Measurements from ENCODE around the gene RERGL.
"Not testable (repeated sequence)": the region's sequence is repeated elsewhere in the genome, so short reads cannot be mapped to it uniquely, and the experiment has no call there.

Gene RERGL, protein sequence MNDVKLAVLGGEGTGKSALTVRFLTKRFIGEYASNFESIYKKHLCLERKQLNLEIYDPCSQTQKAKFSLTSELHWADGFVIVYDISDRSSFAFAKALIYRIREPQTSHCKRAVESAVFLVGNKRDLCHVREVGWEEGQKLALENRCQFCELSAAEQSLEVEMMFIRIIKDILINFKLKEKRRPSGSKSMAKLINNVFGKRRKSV

DNA sequence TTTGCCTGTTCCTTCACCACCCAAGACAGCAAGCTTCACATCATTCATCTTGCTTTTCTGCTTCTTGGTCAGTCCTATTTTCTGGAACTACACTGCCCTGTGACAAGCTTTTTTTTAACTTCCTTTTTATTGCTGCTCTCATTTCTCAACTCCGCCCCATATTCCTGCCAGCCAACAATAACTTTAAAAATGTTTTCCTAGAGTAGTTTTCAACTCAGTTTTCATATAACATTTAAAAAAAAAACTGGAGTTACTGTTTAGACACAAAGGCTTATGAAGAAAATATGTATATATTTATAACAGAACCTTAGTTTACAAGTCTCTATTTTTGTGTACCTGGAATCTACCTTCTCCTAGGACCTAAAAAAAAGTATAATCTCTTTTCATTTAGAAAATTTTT lies at the start of gene RERGL:
RERGL (minus strand) TSS at position 101 of the 400 bp plus-strand sequence; CDS start at position 48, 53 bp downstream.
- no peak for DNase-seq (ENCODE audit: low spot score)

DNA sequence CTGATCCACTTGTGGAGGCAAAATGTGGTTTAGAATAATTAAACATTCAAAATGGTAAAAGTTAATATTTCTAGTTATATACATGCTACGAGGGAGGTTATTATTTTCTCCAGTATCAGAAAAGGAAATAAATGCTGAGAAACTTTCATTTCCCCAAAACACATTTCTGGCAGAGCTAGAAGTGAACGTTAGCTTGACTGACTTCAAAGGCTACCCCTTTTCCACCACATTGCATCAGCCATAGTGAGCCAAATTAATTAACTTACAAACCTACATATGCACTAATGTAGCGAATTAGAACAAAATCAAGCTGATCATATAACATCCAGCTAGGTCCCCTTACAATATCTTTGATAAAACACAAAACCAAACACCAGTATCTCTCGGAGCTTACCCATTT lies 49.3 kb upstream of the RERGL start:
- no peak for DNase-seq (ENCODE audit: low spot score)

DNA sequence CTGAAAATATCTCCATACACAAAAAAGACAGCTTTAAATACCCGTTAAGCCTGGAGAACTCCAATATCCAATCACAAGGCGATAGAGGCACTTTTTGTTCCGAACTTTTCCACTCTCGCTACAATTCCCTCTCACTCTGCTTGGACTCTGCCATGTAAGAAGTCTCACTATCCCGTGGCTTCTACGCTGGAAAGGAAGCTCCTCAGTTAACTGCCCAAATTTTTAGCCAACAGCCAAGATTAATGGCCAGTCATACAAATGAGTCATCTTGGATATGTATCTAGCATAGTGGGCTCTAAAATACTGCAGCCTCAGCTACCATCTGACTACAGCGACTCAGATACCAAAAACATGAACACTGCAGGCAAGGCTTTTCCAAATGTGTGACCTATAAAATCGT lies 45.5 kb upstream of the RERGL start:
- DNase-seq (ENCODE audit: low spot score) = no peak

DNA sequence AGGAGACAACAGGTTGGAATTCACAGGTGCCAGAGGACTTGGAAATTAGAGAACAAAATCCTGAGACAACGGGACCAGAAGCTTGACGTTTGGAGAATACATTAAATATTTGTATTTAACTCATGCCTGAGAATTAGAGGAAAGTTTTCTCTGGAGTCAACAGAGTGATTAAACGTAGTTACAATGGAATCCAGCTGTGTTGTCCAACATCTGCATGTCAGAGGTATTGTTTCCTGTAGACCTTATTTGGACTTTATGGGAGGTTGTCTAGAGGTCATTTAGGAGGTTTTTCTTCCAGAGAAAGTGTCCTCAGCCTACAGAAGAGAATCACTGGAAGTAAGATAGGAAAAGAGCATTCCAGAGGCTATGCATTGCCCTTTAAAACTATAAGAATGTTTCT lies 45.1 kb upstream of the RERGL start:
- no peak for DNase-seq (ENCODE audit: low spot score)

DNA sequence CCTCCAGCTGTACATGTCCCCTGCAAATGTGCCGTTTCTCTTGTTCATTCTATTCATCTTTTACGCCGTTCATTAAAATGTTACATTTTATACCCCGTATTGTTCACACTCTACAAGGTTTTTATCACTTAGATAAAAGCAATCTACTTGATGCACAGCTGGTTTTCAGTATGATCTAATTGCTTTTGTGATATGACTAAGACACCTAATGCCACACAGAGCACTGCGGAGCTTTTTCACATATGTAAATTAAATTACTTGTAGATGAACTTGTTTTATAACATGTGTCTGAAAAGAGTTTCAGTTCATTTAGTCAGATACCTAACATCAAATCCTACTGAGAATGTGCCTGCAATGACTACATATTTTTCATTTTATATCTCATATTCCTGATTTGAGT lies 40.9 kb upstream of the RERGL start:
- no peak for DNase-seq (ENCODE audit: low spot score)

DNA sequence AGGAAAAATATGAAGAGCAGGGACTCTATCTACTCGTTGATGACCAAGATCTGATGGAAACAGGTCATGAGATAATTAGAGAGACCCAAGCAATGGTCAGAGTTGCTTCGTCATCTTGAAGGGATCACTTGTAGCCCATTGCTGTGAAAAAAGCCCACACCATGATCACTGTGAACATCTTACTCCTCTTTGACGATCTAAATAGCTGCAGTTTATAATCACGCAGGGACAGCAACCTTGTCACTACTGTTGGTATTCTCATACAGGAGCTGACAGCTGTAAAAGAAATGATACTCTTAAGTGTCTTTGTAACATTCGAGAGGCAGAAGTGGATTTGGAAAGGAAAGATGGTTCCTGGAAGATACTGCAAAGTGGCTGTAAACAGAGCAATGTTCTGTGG lies 33.7 kb upstream of the RERGL start:
- DNase-seq (ENCODE audit: low spot score) = no peak

DNA sequence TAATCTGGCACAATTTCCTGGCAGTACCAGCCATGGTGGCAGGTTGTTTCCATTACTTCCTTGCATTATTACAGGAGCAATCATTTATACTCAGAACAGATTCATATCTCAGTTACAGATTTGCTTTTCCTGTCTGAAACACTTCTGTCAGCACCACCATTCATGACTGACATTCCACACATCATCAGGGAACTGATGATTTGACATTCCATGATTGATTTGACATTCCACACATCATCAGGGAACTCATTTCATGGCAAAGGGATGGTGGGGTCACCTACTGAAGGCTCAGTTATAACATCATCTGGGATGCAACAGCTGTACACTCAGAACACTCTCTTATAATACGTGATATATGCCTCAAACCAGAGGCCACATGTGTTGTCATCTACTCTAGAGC lies 30.9 kb upstream of the RERGL start:
- no peak for DNase-seq (ENCODE audit: low spot score)

DNA sequence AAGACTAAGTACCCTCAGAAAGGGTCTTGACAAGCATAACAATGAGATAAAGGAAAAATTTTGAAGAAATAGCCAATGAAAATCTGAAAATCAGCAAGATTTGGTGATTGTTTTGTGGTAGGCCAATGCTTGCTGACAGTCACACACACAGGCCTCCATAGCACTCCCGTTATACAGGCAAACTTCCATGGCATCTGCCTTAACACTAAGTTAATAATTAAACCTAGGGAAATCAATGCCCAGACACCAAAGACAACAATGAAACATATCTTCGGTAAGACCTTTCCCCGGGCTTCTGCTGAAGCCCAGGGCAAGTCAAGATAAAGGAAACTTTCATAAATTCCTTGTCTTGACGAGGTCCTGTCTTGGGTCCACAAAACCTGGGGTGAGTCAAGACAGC lies 18.6 kb upstream of the RERGL start:
- DNase-seq (ENCODE audit: low spot score) = peak; percentile 23

DNA sequence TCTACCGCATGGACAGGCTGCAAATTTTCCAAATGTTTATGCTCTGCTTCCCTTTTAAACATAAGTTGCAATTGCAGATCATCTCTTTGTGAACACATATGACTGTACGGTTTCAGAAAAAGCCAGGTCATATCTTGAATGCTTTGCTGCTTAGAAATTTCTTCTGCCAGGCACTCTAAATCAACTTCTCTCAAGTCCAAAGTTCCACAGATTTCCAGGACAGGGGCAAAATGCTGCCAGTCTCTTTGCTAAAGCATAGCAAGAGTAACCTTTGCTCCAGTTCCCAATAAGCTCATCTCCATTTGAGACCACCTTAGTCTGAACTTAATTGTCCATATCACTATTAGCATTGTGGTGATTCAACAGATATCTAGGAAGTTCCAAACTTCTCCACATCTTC lies 13.6 kb upstream of the RERGL start:
- DNase-seq (ENCODE audit: low spot score) = no peak

DNA sequence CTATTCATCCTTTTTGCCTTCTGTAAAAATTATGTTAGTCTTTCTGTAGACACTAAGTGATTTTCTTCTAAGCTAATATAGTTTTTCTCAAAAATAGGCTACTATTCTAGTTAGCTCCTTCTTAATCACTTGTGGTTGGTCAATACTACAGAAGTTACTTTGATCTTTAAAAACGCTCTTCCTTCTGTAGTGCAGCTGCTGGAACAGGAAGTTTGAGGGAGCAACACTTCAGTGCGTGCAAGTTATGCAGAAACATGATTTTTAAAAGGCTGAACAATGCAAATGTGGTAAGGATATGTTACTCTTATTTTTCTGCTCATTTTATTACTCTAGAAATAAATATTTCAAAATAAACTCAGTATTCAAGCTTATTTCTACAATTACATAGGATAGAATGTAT lies 11.1 kb upstream of the RERGL start:
- DNase-seq (ENCODE audit: low spot score) = no peak

DNA sequence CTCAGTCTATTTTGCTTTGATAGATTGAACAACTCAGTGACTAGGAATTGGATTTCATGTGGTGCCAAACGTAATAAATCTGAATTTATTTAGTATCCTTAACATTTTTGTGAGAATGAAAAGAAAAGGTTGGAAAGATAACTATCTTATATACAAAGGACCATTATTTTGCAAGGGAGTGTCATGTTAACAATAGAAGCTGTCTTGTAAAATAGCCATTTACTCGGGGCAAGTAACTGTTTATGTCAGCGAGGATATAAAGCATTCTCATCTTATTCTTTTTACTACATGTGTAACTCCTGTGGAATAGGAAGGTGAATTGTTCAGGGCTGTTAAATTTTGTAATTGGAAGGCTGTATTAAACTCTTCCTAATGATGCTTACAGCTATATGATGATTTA lies 5.9 kb downstream of the RERGL start:
- DNase-seq (ENCODE audit: low spot score) = no peak

DNA sequence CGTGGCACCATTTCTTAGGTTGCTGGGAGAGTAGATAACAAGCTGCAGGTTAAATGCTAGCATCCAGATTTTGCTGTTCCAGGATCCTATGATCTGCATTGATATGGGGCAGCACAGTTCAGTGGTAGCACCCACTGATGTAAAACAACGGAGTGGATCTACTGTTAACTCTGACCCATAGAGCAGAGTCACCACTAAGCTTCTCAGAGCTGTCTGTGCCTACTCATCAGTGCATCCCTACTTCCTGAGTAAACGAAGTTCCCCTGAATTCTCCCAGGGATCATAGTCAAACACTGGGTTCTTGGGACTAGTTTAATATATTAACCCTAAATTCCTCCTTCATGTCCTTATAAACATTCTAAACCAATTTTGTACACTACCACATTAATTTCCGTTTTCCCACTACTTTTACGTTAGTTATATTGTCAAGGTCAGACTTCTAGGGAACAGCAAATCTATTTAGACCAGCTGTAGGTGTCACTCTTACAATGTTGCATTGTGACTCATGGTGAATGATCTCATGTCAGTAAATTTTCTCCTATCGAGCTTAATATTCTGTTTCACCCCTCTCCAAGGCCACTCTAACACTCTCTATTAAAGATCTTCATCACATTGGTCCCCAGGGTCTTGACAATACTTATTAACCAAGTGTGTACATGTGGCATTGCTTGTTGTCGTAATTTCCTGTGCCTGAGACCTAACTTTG lies 10.3 kb downstream of the RERGL start:
- DNase-seq (ENCODE audit: low spot score) = no peak

DNA sequence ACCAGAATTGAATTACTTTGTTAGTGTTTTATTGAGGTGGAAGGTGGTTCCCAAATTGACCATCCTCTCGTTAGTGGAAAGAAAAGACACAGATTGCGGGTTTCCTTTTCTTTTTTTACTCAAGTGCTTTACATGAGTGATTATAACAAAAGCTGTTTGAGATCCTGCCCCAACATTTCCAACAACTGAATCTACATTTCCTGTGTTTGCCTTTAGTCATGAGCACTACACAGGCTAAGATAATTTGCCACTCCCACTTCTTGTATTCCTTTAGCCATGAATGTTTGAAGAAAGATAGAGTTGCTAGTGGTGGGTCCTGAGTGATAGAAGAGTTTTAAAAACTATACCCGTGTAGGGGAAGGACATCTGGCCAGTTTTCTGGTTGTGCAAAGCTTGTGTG lies 16.0 kb downstream of the RERGL start:
- no peak for DNase-seq (ENCODE audit: low spot score)

DNA sequence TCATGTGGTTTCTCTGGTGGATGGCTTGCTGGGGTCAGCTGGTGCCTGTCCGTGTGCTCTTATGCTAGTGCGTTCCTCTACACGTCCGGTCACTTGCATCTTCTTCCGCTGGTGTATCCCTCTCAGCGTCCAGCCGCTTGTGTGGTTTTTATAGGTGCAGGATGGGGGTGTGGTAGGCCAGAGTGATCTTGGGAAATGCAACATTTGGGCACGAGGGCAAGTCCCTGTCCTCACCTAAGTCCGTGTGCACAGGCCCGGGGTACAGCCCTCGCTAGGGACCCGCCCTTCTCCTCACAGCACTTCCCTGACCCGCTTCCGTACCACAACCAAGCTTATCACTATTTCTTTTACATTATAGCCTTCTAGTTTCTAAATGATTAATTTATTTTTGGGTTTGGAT lies 17.3 kb downstream of the RERGL start:
- DNase-seq (ENCODE audit: low spot score) = no peak

DNA sequence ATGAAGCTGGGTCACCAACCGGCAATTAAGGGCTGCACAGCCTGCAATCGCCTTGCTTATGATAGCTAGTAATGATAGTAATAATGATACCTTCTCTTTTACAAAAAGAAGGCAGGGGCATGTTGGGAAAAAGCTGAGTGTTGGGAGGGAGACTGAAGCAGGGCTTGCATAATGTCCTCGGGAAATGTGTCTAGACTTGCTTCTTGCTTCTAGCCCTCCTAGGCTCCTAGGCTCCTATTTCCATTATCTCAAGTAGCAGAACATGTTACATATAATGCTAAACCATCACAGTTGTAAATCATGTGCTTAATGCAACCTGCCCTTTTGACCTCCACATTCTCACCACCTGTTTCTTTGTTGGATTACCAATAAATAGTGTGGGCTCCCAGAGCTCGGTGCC lies 18.7 kb downstream of the RERGL start:
- DNase-seq (ENCODE audit: low spot score) = no peak

DNA sequence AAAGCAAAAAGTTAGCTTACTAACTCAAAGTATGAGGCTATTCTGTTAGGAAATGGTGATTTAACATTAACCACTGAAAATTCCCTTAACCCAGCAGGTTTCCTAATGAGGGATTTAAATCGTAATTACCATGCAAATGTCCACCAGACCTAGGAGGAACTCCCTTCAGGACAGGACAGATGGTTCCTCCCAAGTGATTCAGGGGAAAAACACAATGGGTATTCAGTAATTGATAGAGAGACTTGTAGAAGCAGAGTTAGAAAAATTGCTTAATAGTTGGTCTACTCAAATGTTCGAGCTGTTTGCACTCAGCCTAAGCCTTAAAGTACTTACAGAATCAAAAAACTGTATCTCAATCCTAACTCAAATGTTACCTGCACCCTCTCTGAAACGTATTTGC lies 21.6 kb downstream of the RERGL start:
- no peak for DNase-seq (ENCODE audit: low spot score)

DNA sequence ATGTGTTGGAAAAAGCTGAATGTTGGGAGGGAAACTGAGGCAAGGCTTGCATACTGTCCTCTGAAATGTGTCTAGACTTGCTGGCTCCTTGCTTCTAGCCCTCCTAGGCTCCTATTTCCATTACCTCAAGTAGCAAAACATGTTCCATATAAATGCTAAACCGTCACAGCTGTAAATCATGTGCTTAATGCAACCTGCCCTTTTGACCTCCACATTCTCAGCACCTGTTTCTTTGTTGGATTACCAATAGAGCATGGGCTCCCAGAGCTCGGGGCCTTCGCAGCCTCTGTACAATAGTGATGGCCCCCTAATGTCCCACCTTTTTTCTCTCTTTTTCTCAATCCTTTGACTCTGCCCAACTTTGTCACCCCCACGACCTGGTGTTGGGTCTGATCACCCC lies 23.3 kb downstream of the RERGL start:
- no peak for DNase-seq (ENCODE audit: low spot score)

DNA sequence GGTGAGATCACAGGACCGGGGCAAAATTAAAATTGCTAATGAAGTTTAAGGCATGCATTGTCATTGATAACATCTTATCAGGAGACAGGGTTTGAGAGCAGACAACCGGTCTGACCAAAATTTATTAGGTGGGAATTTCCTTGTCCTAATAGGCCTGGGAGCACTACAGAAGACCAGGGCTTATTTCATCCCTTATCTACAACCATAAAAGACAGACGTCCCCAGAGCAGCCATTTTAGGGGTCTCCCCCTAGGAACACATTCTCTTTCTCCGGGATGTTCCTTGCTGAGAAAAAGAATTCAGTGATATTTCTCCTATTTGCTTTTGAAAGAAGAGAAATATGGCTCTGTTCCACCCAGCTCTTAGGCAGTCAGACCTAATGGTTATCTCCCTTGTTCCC lies 27.1 kb downstream of the RERGL start:
- DNase-seq (ENCODE audit: low spot score) = not testable (repeated sequence)

DNA sequence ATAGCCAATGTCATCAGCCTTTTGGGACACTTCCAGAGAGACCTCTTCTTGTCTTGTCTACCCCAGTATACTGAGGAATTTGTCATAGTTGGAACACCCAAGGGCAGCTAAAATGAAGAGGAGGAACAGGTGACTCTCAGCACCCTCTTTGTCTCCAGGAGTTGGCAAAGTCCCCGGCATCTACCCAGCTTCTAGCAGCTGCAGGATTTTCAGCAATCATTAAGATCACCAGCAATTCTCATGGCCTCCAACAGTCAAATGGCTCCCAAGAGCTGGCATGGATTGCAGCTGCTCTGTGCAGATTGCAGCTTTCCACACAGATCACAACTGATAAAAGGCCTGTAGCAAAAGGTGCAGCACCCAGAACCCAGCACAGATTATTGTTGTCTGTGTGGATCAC lies 32.9 kb downstream of the RERGL start:
- DNase-seq (ENCODE audit: low spot score) = no peak

DNA sequence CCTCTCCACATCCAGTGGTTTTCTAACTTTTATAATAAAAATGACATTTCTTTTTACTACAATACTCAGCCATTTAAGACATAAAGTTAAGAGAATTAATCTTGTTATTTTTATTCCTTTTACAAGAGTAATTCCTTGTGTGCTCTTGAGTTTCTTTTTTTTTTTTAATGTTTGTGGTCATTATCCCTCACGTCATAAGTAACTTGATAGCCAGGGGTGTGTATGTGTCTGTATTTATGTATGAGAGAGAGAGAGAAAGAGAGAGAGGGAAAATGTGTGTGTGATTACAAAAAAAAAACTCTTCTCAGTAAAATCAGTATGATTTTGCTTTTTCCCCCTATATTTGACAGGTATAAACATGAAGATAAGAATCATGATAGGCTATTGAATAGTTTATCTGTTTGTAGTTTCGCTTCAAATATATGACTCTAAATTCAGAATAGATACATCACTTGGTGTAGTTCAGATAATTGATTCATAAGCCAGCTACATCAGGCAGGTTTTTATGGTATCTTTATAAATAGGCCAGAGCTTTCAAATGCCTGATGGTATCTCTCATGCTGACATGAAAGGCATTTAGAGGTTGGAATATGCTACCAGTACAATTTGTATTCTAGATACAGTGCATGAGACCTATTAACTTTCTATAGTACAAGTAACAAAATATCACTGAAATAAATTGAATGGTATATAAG lies 34.9 kb downstream of the RERGL start:
- DNase-seq (ENCODE audit: low spot score) = no peak

DNA sequence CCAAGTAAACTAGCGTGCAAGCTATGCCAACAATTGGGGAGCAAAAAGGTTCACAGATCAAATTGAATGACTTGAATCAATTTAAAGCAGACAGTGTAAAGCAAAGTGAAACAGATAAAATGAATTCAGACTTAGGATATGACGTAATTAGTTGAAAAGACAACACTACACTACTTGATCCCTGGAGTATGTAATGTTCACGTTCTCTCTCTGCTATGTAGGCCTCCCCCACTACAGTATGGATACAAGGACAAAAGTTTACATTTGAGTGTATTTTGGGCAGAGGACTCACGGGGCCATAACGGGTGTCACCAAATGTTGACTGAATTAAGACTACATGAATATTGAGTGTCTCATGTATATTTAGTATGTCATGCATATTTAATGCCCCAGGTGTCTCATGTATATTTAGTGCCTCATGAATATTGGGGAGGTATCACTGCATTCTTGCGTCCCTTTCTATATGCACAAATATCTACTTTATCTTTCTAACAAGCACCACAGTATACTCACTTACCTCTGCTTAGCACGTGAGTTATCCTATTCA lies 44.5 kb downstream of the RERGL start:
- DNase-seq (ENCODE audit: low spot score) = peak; percentile 10

DNA sequence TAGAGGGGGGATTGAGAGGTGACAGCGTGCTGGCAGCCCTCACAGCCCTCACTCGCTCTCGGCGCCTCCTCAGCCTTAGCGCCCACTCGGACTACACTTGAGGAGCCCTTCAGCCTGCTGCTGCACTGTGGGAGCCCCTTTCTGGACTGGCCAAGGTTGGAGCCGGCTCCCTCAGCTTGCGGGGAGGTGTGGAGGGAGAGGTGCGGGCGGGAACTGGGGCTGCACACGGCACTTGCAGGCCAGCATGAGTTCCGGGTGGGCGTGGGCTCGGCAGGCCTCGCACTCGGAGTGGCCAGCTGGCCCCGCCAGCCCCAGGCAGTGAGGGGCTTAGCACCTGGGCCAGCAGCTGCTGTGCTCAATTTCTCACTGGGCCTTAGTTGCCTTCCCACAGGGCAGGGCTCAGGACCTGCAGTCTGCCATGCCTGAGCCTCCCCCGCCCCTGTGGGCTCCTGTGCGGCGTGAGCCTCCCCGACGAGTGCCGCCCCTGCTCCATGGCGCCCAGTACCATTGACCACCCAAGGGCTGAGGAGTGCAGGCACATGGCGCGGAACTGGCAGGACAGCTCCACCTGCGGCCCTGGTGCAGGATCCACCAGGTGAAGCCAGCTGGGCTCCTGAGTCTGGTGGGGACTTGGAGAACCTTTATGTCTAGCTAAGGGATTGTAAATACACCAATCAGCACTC lies 49.8 kb downstream of the RERGL start:
- not testable (repeated sequence) for DNase-seq (ENCODE audit: low spot score)
